Loucy (cell line): Measurements from ENCODE around the gene VAT1.

Source experiments
- H2AFZ ChIP-seq: fragments of 200-600 bp; sonication (generic); 2 replicates; pipeline ENCODE4 v1.6.0; 2016; ENCODE audit warnings: antibody characterized with exemption, mild to moderate bottlenecking, low read length, moderate library complexity
- H3F3A ChIP-seq: fragments of 200-600 bp; 2 replicates; pipeline ENCODE4 v1.6.0; 2016; ENCODE audit warnings: antibody characterized with exemption, low read depth, mild to moderate bottlenecking
- H3K27me3 ChIP-seq: fragments of 200-600 bp; sonication (generic); 2 replicates; pipeline ENCODE4 v1.6.1; 2014; ENCODE audit warnings: low read length, mild to moderate bottlenecking; ENCODE audit not compliant: insufficient read depth, poor library complexity, severe bottlenecking
- H3K36me3 ChIP-seq: fragments of 200-600 bp; sonication (generic); 2 replicates; pipeline ENCODE4 v1.6.1; 2016; ENCODE audit warnings: low read length; ENCODE audit not compliant: insufficient read depth
- H3K4me1 ChIP-seq: fragments of 200-600 bp; sonication (generic); 2 replicates; pipeline ENCODE4 v1.5.1; 2014; ENCODE audit warnings: low read length, mild to moderate bottlenecking; ENCODE audit not compliant: insufficient read depth, poor library complexity, severe bottlenecking
- H3K4me2 ChIP-seq: fragments of 200-600 bp; sonication (generic); 2 replicates; pipeline ENCODE4 v1.6.0; 2014; ENCODE audit warnings: antibody characterized with exemption, low read length, low read depth, mild to moderate bottlenecking; ENCODE audit not compliant: poor library complexity, severe bottlenecking
- H3K4me3 ChIP-seq: fragments of 200-600 bp; sonication (generic); 2 replicates; pipeline ENCODE4 v1.5.1; 2014; ENCODE audit warnings: low read length, mild to moderate bottlenecking, mixed read lengths; ENCODE audit not compliant: poor library complexity, severe bottlenecking
- H3K79me2 ChIP-seq: fragments of 200-600 bp; sonication (generic); 2 replicates; pipeline ENCODE4 v1.6.1; 2014; ENCODE audit warnings: low read length; ENCODE audit not compliant: insufficient read depth
- H3K9ac ChIP-seq: fragments of 200-600 bp; sonication (generic); 2 replicates; pipeline ENCODE4 v1.6.0; 2014; ENCODE audit warnings: mild to moderate bottlenecking, low read depth, low read length, moderate library complexity; ENCODE audit not compliant: poor library complexity, severe bottlenecking
- H3K9me2 ChIP-seq: fragments of 200-600 bp; sonication (generic); replicated peaks from 2 replicates; pipeline ENCODE4 v1.6.1; 2016; ENCODE audit warnings: low read depth, low read length, mixed read lengths
- H3K9me3 ChIP-seq: fragments of 200-600 bp; sonication (generic); 2 replicates; pipeline ENCODE4 v1.6.1; 2014; ENCODE audit warnings: mild to moderate bottlenecking, antibody characterized with exemption, low read length, low read depth; ENCODE audit not compliant: insufficient read depth
- H4K20me1 ChIP-seq: fragments of 200-600 bp; sonication (generic); 2 replicates; pipeline ENCODE4 v1.6.0; 2014; ENCODE audit warnings: antibody characterized with exemption, low read length, mild to moderate bottlenecking; ENCODE audit not compliant: insufficient read depth, poor library complexity, severe bottlenecking
- EZH2phosphoT487 ChIP-seq: fragments of 200-600 bp; IDR thresholded peaks from 2 replicates; pipeline ENCODE4 v1.6.1; 2018; ENCODE audit warnings: antibody characterized with exemption, mild to moderate bottlenecking, moderate library complexity, borderline replicate concordance
- TF ChIP-seq, protein P1 (sequence below): fragments of 200-600 bp; sonication (generic); conservative IDR thresholded peaks from 2 replicates; pipeline ENCODE4 v1.5.1; 2014; ENCODE audit warnings: mild to moderate bottlenecking, antibody characterized with exemption, low read length

The VAT1 gene

DNA sequence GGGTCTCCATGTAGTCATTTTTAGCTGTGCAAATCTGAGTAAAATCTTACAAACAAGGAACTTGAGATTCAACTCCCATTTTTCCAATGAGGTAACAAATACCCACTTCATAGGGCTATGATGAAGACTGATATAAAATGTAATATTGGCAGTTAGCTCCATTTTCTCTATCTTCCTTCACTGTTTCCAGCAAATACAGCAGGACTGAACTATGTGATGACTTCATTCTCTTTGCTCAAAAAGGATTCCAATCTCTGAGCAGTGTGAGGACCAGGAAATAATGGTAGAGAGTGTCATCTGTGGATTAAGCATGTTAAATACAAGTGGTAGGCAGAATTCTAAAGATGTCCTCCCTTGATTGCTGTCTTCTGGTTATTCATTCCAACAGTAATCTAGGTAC lies 21.1 kb upstream of the VAT1 start:
- H2AFZ ChIP-seq = no peak overlapping the region
- no peaks in the 10 kb centered on the region for H3F3A ChIP-seq
- H3K4me1 ChIP-seq = peaks cover 9% of the 10 kb centered on the region
- no peak overlapping the region for H3K9ac ChIP-seq
- TF ChIP-seq, protein P1, sequence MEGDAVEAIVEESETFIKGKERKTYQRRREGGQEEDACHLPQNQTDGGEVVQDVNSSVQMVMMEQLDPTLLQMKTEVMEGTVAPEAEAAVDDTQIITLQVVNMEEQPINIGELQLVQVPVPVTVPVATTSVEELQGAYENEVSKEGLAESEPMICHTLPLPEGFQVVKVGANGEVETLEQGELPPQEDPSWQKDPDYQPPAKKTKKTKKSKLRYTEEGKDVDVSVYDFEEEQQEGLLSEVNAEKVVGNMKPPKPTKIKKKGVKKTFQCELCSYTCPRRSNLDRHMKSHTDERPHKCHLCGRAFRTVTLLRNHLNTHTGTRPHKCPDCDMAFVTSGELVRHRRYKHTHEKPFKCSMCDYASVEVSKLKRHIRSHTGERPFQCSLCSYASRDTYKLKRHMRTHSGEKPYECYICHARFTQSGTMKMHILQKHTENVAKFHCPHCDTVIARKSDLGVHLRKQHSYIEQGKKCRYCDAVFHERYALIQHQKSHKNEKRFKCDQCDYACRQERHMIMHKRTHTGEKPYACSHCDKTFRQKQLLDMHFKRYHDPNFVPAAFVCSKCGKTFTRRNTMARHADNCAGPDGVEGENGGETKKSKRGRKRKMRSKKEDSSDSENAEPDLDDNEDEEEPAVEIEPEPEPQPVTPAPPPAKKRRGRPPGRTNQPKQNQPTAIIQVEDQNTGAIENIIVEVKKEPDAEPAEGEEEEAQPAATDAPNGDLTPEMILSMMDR = no peak
- no peak for TF ChIP-seq EZH2phosphoT487
- no peaks in the 10 kb centered on the region for H3K27me3 ChIP-seq
- H3K4me2 ChIP-seq = no peak overlapping the region
- H3K79me2 ChIP-seq = no peaks in the 10 kb centered on the region
- no peaks in the 10 kb centered on the region for H3K9me2 ChIP-seq
- H4K20me1 ChIP-seq = no peaks in the 10 kb centered on the region
- peaks cover 11% of the 10 kb centered on the region; the same call in 1 of the 2 replicates for H3K36me3 ChIP-seq
- no peaks in the 10 kb centered on the region for H3K9me3 ChIP-seq
- H3K4me3 ChIP-seq = no peak overlapping the region

DNA sequence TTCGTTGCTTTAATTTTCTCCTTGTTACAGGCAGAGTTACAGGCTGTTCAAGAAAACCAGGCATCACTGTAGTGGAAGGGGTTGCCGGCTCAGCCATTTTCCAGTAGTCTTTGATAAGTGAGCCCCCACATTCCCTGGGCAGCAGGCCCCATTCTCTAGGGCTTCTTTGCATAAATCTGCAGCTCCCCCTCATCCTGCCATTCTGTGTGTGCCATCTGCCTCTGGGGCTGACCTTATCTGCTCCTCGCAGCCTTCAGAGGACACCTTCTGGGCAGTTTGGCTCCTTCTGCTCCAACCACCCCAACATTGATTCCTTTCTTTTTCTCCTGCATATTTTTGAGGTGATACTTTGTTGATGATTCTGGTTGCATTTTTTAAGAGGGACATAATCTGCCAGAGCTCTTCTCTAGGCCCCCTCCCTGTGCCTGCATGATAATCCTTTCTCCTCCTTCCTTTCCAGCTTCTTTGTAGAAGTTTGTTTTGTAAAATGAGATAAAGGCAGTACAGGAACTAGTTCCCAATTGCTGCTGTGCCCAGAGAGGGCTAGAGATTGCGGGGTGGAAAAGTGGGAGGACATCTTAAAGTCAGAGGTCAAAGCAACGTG lies 19.9 kb upstream of the VAT1 start:
- no peaks in the 10 kb centered on the region for H3K79me2 ChIP-seq
- H3K9me3 ChIP-seq = no peaks in the 10 kb centered on the region
- no peaks in the 10 kb centered on the region for H3K9me2 ChIP-seq
- H3K4me2 ChIP-seq = no peak overlapping the region
- peak overlapping the region; percentile 8 for H3K9ac ChIP-seq
- H4K20me1 ChIP-seq = no peaks in the 10 kb centered on the region
- H3F3A ChIP-seq = no peaks in the 10 kb centered on the region
- H3K27me3 ChIP-seq = no peaks in the 10 kb centered on the region
- no peak overlapping the region for H2AFZ ChIP-seq
- TF ChIP-seq, protein P1 = no peak
- no peak for TF ChIP-seq EZH2phosphoT487
- H3K4me3 ChIP-seq = no peak overlapping the region
- peaks cover 9% of the 10 kb centered on the region; the same call in 1 of the 2 replicates for H3K36me3 ChIP-seq
- H3K4me1 ChIP-seq = peaks cover 9% of the 10 kb centered on the region

DNA sequence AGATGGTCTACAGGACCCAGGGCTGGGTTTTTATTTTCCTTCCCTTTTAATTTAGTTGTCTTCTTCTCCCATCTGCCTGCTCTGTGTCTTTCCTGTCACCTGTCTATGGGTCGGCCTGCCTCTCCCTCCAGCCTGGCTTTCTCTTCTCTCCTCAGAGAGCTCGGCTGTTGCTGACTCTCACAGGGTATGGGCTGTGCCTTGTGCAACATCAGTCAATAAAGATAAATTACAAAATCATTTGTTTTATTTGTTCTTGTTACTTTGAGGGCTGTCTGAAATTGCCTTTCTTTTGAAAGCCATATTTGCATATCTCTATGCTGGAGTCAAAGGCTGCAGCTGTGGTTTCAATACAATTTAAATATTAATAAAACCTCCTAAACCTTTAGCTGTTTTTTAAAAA lies 18.5 kb upstream of the VAT1 start:
- Histone ChIP-seq H3K4me3 (no peak overlapping the region), H4K20me1 (no peaks in the 10 kb centered on the region), H3K9me2 (no peaks in the 10 kb centered on the region), H3K9me3 (no peaks in the 10 kb centered on the region), H3F3A (no peaks in the 10 kb centered on the region), H2AFZ (no peak overlapping the region), H3K27me3 (no peaks in the 10 kb centered on the region), H3K36me3 (peaks cover 6% of the 10 kb centered on the region; the same call in 1 of the 2 replicates), H3K4me2 (no peak overlapping the region), H3K4me1 (peaks cover 9% of the 10 kb centered on the region), H3K79me2 (no peaks in the 10 kb centered on the region), H3K9ac (no peak overlapping the region)
- TF ChIP-seq, protein P1 = no peak
- no peak for TF ChIP-seq EZH2phosphoT487
